NCI-H187 (cell line): ENCODE data around the gene JAG1.

ENCODE experiments used
- DNase-seq, 2 experiments: peaks; one replicate each; lab custom pipeline; 2025; lab: John Stamatoyannopoulos, UW

JAG1 gene

DNA sequence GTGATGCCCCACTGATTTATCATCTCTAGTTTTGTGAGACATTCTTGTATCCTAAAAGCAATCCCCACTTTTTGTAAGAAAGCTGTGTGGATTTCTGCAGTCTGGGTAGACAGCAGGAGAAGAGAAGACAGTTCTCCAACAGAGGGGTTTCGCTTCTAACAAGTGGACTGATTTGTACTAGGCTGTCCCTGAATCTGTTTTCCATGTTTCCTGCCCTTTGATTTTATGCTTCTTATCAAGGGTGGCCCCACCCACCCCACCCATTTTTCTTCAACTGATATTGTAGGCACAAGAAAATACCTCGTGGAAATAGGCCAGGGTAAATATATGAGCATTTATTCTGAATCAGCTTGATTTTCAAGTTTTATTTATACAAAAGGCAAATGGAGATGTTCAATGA is 25.7 kb upstream of the JAG1 start:
- DNase-seq: no peak

DNA sequence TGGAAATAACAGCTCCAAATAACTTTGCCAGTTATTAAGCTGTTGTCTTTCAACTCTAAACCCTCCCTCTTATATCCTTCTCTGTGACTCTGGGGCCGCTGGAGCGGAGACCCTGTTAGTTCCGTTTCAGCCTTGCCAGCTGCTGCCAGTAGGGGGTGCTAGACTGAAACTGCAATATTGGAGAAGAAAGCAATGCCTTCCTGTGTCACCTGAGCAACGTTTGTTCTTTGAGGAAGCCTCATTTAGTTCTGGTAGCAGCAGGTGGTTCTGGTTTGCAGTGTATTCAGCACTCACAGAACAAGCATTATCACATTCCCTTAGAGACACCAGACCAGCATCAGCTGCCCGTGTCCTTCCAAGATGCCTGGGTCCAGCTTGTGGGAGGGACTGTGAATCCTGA is 22.9 kb upstream of the JAG1 start:
- no peak for DNase-seq

DNA sequence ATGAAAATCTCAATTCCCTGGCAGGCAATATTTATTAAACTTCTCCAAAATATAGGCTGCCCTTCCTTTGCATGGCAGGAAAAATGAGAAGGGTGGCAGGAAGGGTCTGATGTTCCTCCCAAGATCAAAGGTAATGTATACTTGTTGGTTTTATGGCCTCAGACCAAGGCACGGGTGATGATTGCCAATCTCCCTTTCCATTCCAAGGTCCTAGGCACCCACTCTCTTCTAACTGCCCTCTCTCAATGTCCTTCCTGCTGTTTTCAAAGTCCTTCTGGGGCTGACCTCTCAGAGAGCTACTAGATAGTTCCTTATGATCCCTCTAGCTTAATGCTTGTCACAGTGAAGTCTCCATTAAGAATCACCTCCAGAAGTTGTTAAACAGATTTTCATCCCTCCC is 15.6 kb upstream of the JAG1 start:
- no peak for DNase-seq

DNA sequence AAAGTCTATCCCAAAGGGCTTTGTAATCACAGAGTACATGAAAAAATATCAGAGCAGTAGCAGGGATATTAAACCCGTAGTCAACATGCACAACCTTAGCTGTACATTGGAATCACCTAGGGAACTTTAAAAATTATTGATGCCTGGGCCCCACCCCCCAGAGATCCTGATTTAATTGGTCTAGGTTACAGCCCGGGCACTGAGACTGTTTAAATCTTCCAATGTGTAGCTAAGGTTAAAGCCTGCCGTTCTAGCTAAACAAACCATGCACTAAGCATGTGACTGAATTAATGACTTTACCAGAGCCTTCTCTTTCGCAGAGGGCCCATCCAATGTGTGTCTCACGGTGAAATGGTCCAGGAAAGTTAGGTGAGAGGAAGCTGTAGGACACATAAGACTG is 14.1 kb upstream of the JAG1 start:
- DNase-seq: no peak

DNA sequence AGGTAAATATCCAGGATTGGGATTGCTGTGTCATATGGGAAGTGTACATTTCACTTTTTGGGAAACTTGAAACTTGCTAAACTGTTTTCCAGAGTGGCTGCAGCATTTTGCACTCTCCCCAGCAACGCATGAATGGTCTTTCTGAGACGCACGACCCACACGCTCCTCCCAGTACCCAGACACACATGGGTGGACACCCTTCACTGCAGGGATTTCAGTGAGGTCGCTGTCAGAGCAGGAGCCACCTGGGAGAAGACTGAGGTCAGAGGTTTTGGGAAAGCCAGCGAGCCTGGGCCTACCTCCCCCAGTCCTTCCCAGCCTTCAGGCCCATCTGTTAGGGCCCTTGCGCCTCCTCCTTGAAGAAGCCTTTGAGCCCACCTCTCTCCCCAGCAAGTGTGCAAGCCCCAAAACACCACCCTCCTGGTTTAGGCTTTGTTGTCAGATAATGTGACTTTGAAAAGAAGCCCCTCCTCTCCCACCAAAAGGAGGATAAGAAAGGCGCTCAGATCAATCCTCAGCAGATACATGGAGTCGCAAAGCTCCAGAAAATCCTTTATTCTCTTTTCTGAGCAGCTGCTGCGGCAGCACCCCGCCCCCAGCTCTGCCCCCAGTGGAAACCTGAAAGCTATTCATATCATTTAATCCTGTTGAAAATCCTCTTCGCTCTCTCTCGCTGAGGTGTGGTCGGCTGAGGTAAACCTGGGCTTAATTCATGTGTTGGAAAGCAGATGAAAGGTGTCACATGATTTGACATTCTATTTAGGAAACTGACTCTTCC is 12.7 kb upstream of the JAG1 start:
- peak in 1 of 2 experiments; percentile 20 for DNase-seq

DNA sequence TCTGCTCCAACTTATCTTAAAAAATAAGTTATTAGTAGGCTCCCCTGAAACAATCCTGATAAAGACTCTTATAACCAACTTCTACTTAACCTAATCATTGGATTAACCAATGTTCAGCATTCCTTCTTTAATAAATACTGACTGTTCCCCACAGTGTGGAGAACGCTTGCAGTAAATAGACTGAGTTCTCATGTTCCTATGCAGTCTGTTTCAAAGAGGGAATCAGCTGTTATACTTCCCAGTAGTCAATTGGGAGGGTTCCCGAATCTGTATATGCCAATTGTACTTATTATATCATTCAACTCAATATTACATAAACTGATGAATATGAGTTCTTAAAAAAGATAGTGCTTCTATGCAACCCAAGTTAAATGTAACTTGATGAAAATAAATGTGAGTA is 9.7 kb upstream of the JAG1 start:
- DNase-seq: no peak

DNA sequence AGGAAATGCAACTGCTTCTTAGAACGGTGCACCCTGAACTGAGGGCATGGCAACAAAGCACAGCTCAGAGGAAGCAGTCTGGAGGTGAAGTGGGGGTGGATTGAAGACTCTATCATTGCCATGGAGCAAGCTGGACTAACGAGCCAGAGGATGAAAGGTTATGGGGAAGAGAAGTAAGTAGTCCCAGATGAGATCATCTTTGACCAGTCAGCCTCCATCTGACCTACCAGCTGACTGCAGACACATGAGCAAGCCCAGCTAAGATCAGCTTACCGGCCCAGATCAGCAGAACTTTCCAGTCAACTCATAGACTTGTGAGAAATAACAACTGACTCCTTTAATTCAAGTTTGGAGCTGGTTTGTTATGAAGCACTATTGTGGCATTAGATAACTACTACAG is 9.1 kb upstream of the JAG1 start:
- no peak for DNase-seq

DNA sequence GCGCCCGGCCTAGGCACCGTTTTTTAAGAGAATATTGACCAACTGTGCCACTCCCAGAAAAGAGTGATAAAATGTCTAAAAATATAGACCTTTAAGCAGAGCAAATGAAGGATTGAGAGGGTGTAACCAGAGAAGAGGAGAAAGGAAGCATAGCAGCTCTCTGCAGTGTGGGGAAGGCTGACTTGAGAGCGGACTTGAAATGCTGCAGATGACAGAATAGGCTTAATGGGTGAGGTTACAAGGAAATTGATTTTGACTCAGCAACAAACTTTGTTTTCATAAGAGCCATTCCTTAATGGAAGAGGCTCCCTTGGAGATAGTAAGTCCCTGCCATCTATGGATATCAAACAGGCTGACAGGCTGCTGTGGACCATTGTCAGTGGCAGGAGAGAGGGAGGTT is 7.7 kb upstream of the JAG1 start:
- no peak for DNase-seq

DNA sequence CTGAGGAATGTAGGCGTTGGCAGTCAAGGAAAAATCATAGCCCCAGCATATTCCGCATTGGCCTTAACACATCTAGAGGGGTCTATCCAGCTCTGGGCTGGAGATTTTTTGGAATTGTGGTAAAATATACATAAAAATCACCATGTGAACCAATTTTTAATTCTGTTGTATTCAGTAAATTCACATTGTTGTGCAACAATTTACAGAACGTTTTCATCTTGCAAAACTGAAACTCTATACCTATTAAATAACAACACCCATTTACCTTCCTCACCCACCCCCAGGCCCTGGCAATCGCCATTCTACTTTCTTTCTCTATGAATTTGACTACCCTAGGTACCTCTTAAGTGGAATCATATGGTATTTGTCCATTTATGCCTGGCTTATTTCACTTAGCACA is 6.8 kb upstream of the JAG1 start:
- no peak for DNase-seq

DNA sequence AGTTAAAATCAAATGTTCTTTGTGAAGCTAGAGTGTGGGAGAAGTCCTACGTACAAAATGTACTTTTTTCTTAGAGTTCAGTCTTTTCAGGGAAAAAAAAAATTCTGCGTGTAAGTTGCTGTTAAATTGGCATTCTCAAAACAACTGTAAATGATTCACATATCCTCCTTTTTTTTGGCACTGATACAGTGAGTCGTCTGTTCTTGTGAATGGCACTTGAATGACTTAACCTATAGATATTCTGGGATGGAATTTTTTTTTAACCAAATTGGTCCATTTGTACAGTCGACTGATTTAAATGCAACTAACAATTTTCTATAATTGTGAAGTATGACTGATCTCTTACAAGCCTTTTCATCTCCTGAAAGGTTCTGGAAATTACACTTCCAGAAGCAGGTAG is 5.5 kb upstream of the JAG1 start:
- no peak for DNase-seq

DNA sequence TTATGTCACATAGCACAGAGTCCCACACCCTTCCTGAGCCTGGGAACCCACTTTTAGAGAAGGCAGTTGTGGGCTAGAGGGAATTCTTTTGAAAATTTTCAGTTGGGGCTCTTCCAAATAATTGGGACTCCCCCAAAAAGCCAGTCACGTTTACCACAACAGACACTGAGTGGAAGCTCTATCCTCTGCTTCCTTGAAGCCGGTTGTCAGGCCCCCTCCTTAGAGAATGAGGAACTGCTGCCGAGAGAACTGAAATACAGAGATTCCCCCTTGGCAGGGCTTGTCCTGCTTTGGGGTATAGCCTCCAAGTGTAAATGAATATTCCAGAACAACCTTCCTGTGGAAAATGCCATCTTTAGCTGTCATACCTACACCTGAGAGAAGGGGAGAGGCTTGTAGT is 2.7 kb upstream of the JAG1 start:
- DNase-seq: no peak

DNA sequence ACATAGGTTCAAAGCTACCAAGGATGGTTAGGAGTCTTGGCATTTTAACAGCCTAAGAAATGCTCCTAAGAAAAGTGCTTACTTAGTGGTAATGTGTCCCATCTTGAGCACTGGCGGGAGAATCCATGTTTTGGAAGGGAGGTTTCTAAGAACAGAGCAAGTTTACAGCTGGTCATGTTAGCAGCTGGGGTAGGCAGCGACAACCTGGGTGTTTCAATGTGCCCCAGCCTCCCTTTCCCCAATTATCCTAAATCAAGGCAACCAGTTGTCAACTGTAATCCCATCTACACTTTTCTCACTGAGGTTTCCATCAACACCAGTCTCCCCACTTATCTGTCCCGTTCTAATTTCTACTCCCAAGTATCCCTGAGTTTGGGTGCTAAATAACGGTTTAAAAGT is 1.6 kb upstream of the JAG1 start:
- DNase-seq: no peak

DNA sequence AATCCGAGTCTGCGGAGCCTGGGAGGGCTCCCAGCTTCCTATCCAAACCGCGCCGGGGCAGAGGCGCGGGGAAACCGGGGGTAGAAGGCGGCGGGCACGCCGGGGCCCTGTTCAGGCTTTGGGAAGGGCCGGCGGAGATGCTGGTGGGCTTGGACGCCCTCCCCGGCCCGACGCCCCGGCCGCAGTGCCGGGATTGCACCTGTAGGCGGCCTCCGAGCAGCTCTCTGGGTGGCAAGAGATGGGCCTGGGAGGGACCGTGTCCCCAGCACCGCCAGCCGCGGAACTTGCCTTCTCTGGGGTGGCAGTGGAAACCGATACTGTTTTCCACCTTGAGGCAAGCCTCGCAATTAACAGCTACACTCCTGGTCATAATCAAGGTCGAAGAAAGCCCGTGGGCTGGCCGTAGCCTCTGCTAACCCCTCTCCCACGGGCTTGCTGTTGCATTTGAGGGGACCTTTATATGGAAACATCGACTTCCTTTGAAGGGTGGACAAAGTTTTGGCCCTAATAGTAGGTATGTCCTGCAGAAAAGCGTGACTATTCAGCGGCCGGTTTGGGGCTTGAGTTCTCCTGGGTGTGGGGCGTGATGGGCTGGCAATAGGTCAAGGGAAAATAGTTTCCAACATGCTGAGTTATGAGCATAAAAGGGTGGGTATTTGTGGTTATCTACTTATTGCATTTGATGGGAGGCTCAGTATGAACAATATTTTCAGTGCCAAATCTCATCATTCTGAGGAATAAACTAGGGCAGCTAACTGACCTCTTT is 1.1 kb upstream of the JAG1 start:
- peak in 1 of 2 experiments; percentile 29 for DNase-seq

DNA sequence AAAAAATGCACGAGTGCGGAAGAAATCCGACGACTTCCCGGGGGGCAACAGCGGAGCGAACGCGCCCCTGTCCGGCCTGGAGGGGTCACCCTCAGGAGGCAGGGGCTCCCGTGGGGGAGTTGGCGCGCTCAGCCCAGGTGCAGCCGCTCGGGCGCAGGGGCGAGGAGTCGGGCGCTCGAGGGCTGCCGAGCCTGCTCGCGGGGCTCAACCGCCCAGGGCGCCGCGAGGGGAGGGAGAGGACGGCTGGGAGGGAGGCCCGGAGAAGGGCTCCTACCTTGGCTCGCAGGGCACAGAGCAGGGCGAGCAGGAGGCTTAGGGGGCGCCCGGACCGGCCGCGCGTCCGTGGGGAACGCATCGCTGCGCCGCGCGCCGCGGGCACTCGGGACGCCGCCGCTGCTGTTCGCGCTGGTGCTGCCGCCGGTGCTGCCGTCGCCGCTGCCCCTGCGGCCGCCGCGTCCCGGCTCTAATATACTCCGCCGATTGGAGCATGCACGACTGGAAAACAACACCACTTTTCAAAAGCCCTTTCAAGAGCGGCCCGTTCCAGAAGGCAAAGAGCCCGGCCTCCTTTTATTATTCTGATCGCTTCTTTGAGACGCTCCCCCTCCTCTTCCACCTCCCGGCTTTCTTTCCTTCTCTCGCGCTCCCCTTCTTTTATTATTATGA is 490 bp downstream of the JAG1 start:
- DNase-seq: peak in 1 of 2 experiments; percentile 67

DNA sequence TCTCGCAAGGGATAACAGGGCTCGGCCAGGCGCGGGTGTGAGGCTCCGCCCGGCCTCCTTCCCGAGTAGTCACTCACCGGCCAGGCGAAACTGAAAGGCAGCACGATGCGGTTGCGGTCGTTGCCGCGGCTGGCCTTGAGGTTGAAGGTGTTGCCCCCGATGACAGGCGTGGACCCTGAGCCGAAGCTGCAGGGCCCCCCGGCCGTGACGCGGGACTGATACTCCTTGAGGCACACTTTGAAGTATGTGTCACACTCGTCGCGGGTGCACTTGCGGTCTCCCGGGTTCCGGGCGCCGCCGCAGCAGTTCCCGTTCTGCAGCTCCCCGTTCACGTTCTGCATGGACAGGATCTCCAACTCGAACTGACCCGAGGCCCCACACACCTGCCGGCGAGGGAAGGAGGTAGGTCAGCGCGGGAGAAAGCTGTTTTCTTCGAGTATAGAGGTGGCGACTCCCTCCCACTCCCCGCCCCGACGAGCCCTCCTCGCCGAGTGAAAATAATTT is 1.1 kb downstream of the JAG1 start:
- DNase-seq: peak in 1 of 2 experiments; percentile 31

DNA sequence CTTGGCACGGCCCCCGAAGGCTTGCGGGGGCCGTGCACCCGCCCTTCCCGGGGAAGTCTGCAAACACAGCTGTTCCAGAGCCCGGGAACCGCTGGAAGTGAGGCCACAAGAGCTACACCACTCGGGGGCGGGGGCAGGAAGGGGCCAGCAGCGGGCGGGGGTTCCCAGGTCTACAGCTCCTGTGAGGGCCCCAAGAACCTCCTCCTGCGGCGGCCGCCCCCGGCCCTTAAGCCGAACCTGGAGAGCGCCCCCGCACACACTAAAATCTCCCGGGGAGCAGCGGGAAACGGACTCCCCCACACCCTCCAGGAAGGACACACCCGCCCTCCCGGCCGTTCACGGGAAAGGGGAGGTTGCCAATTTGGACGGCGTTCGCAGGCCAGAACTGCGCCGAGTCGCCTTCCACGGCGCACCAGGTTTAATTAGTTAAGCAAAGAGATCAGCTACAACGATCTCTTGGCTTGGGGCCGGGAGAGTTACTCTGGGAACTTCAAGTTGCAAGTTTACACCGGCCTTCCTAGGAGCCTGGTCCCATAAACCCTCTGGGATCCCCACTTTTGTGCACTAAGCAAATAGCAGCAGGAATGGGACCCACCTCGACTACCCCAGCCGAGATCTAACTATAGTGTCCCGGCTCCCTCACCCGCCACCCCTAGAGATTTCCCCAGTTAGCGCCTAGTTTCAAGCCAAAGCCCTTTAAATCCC is 1.7 kb downstream of the JAG1 start:
- DNase-seq: no peak

DNA sequence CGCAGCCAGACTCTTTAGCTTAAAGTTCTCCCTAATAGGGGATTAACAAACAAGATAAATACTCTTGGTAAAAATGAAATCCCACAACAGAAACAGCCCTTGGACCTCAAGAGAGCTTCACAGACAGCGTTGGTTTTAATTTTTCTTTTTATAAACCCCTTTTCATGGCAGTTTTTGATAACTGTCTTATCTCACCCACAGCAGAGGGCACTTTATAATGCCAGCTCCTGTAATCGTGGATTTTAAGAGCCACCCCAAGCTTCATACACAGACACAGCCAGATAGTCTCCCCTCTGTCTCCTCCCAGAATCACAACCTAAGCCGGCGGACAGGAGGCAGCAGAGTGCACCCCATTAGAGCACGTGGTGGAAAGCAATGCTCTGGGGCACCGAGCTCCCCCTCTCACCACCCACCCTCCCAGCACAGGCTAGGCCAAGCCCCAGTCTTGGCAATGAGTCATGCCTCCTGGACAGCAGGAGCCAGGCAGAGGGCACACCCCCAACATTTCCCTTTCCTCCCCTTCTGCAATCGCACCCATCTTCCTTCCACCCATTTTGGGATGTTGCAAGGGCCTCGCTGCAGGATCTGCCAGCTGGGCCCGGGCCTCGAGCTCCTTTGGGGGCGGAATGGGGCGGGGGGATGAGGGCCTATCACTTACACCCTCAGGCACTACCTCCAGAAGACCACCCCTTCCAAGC is 2.4 kb downstream of the JAG1 start:
- DNase-seq: no peak

DNA sequence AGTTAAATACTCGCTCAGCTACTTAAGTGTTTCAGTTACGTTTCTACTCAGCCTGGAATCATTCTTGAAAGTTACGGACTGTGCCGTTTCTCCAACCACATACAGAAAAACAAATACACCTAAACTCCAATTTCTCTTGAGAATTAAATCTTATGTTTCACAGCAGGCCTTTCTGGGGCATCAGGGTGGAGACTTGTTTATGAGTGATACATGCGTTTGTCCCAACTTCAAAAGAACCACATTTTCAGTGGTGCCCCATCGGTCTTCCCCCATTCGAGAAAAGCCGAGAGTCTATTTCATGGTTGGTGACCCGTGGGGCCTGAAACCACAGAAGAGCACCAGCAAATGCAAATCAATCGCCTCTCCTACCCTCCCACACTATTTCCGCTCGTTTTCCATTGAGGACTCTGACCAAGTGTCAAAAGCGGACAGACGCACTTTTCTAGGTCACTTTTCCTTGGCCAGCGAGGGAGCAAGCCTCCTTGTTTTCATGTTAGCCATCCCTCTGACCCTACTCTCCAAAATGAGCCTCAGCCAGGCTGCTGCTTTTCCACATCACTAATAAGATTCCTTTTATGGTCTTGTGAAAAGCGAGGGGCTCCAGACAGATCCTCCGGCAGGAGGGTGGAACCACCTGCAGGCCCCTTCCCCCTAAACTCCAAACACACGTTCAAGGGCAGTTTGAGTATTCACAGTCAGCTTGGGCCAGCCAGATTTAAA is 3.1 kb downstream of the JAG1 start:
- DNase-seq: peak in 1 of 2 experiments; percentile 29

DNA sequence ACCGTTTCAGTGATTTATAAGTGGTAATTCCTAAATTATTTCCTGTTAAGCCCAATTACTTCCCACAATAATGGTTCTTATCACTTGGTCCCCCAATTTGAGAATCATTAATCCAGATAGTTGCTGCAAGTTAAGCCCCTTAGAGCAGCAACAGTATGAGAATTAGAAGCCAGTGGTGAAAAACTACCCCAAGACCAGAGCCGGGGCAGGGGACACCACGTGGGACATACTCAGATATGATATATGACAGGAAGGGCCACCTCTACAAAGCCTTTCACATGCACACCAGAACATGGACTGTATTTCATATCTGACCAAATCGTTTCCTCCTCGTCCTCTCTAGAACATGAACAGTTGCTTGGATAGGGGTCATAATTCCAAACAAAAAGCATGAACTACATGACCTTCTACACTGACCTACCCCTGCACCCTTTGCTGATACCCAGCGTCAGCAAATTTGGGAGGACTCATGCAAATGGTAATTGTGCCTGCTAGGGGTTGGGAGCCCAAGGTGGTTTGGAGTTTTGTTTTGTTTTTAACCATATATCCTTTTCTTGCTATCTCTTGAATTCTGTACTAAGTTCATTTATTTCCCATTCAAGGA is 3.9 kb downstream of the JAG1 start:
- no peak for DNase-seq

DNA sequence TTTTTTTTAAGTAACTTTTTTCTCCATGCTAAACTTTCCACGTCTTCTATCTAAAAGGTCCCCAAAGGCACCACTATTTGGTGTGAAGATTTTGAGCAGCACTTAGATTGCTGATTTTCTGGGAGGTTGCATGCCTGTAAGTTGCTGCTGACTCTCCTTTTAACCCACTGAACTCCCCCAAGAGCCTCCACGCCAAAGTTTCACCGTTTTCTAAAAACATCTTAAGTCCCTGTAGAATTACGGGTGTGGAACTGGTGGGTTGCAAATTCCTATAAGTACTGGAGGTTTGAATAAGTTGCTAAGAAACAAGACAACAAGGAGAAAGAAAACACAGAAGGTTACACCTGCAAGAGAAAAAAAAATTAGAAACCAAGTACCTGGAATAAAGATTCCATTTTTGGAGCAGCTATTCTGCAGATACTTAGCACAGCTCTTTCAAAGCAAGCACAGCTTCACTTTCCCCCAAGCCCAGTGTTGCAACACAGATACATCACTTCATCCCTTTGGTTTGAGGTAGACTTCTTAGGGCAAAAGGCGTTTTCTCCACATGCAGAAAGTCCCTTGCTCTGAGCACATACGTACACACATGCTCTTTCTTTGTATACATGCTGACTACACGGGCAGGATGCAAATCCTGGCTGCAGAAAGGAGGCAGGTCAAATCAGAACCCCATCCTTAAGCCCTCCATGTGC is 5.0 kb downstream of the JAG1 start:
- no peak for DNase-seq
